PC-9 (cell line): ENCODE measurements around the gene SUPT3H.

Source experiments
- CTCF ChIP-seq: fragments of 200-600 bp; sonication (generic); conservative IDR thresholded peaks from 2 replicates; pipeline ENCODE4 v1.6.1; 2017; ENCODE audit warnings: mixed run types, antibody characterized with exemption, mild to moderate bottlenecking, moderate library complexity
- EZH2 ChIP-seq: fragments of 200-600 bp; sonication (generic); IDR thresholded peaks from 2 replicates; pipeline ENCODE4 v1.8.0; 2017; ENCODE audit warnings: antibody characterized with exemption, low read depth

- TF ChIP-seq CTCF (no peak), EZH2 (no peak)
Observed at GRCh38 chr6:45420083-45420908, 42.6 kb upstream of the SUPT3H start.
